GM12878 (cell line): Measurements from ENCODE around the gene CTSD. TPM values are rescaled to one million over a fixed set of nuclear protein-coding genes. Genes with fewer than 3 reads are reported as not detected.
A peak's percentile ranks its signal among the peaks of the same experiment; 100 is the strongest.

Experiments used
- CBX5 ChIP-seq: sonication (generic); IDR thresholded peaks from 2 replicates; pipeline ENCODE4 v1.6.1; 2016; ENCODE audit warnings: low read depth, moderate library complexity, mild to moderate bottlenecking, inconsistent platforms
- CREM ChIP-seq: IDR thresholded peaks from 2 replicates; pipeline ENCODE4 v1.6.1; 2014; ENCODE audit warnings: antibody characterized with exemption, low read depth
- JUND ChIP-seq: IDR thresholded peaks from 2 replicates; pipeline ENCODE4 v1.6.1; 2012; ENCODE audit warnings: low read depth, mild to moderate bottlenecking, low read length, improper control_type of control experiment, moderate library complexity
- LARP7 ChIP-seq: fragments of 450-650 bp; IDR thresholded peaks from 2 replicates; pipeline ENCODE4 v1.6.1; 2017; ENCODE audit warnings: mild to moderate bottlenecking
- NRF1 ChIP-seq: conservative IDR thresholded peaks from 2 replicates; pipeline ENCODE4 v1.6.1; 2011; ENCODE audit warnings: mild to moderate bottlenecking, low read depth, low read length, improper control_type of control experiment
- POLR2AphosphoS5 ChIP-seq: IDR thresholded peaks from 2 replicates; pipeline ENCODE4 v1.6.1; 2011; ENCODE audit warnings: mild to moderate bottlenecking, low read length, inconsistent platforms
- RFX5 ChIP-seq: IDR thresholded peaks from 2 replicates; pipeline ENCODE4 v1.6.1; 2011; ENCODE audit warnings: low read depth, low read length, improper control_type of control experiment
- SMARCA5 ChIP-seq: fragments of 450-650 bp; IDR thresholded peaks from 2 replicates; pipeline ENCODE4 v1.6.1; 2017; ENCODE audit warnings: mild to moderate bottlenecking
- YBX1 ChIP-seq: fragments of 450-650 bp; IDR thresholded peaks from 2 replicates; pipeline ENCODE4 v1.6.1; 2016; ENCODE audit warnings: antibody characterized with exemption
- polyA plus RNA-seq, 11 experiments: library from polyadenylated mRNA; depleted of rRNA in 4 of 11; unstranded in 6 of 11; stranded (reverse) in 5 of 11; fragments of >200 nt; fragmentation: Nextera tagmentation in 4 of 11; fragmentation: Illumina TruSeq in 1 of 11; extraction: Ambion mirVana in 4 of 11; extraction: Trizol in 1 of 11; gene quantifications; 1 replicate in 1 of 11; 2 replicates in 10 of 11; pipeline versions ENCODE4 v1.2.1 to v1.2.3, GENCODE V29; 2011 to 2016; ENCODE audit warnings: inconsistent platforms in 2 of 11, missing spikeins in 2 of 11, low read depth in 1 of 11
- total RNA-seq, 4 experiments: library from RNA; depleted of rRNA in 3 of 4; stranded (reverse); fragments of >200 nt in 3 of 4; fragmentation: Illumina TruSeq in 1 of 4; extraction: Trizol in 1 of 4; gene quantifications; 2 replicates each; pipeline versions ENCODE4 v1.2.1 to v1.2.3, GENCODE V29; 2013 to 2021
- TF ChIP-seq, protein P1 (sequence below): fragments of 450-650 bp; conservative IDR thresholded peaks from 2 replicates; pipeline ENCODE4 v1.6.1; 2017; ENCODE audit warnings: mild to moderate bottlenecking, moderate library complexity
- TF ChIP-seq, protein P2 (sequence below): fragments of 450-650 bp; IDR thresholded peaks from 2 replicates; pipeline ENCODE4 v1.6.1; 2017; ENCODE audit warnings: mild to moderate bottlenecking, moderate library complexity
- TF ChIP-seq, protein P3 (sequence below): fragments of 450-650 bp; IDR thresholded peaks from 2 replicates; pipeline ENCODE4 v1.6.1; 2017; ENCODE audit warnings: low read depth, mild to moderate bottlenecking, moderate library complexity
- TF ChIP-seq, protein P4 (sequence below): IDR thresholded peaks from 2 replicates; pipeline ENCODE4 v1.6.1; 2012; ENCODE audit warnings: low read depth, low read length, improper control_type of control experiment
- TF ChIP-seq, protein P5 (sequence below): IDR thresholded peaks from 2 replicates; pipeline ENCODE4 v1.6.1; 2012; ENCODE audit warnings: low read depth, low read length, improper control_type of control experiment
- TF ChIP-seq, protein P6 (sequence below): IDR thresholded peaks from 2 replicates; pipeline ENCODE4 v1.6.1; 2011; ENCODE audit warnings: borderline replicate concordance, low read depth, mild to moderate bottlenecking, moderate library complexity, mixed read lengths, low read length; ENCODE audit not compliant: insufficient read depth; ENCODE audit errors: extremely low read length
- TF ChIP-seq, protein P7 (sequence below): fragments of 450-650 bp; IDR thresholded peaks from 2 replicates; pipeline ENCODE4 v1.6.1; 2017; ENCODE audit warnings: mild to moderate bottlenecking, low read depth, inconsistent platforms; ENCODE audit not compliant: poor library complexity, severe bottlenecking

The CTSD gene
- total and polyA plus RNA-seq, 10 of the 15 experiments (the other 5 are each of a cell fraction or from before 2014, with no cell fraction given): 0.42 to 54.6 (median 25.0) TPM

DNA sequence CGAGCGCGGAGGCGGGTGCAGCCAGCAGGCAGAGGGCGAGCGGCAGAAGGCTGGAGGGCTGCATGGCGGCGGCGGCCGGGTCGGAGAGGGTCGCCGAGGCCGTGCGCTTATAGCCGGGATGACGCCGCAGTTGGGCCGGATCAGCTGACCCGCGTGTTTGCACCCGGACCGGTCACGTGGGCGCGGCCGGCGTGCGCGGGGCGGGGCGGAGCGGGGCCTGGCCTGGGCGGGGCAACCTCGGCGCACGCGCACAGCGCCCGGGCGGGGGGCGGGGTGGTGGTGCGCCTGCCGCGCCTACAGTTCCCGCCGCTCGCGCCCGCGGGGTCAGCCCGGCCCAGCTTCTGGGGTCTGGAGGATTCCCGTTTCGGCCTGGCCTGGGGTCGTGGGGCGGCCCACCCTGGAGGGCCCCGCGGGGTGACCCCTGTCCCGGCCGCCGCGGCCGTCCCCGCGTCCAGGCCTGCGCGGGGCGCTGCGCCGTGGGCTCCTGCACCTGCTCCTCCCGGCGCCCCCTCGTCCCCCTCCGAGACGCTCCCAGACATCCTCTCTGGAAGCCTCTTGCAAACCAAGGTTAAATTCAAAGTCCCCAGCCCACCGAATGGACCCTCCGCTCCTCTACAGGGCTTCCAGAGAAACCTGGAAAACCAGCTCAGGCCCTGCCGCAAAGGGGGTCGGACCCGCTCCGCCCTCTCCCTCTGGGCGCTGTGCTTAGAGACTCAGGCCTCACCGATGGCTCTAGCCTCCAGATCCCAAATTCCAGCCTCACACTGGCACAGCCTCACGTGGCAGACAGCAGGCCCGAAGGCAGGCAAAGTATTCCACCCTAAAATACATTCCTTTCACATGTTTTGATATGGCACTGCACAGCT lies at the start of gene CTSD (continued):
- TF ChIP-seq, protein P1, sequence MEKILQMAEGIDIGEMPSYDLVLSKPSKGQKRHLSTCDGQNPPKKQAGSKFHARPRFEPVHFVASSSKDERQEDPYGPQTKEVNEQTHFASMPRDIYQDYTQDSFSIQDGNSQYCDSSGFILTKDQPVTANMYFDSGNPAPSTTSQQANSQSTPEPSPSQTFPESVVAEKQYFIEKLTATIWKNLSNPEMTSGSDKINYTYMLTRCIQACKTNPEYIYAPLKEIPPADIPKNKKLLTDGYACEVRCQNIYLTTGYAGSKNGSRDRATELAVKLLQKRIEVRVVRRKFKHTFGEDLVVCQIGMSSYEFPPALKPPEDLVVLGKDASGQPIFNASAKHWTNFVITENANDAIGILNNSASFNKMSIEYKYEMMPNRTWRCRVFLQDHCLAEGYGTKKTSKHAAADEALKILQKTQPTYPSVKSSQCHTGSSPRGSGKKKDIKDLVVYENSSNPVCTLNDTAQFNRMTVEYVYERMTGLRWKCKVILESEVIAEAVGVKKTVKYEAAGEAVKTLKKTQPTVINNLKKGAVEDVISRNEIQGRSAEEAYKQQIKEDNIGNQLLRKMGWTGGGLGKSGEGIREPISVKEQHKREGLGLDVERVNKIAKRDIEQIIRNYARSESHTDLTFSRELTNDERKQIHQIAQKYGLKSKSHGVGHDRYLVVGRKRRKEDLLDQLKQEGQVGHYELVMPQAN: peak; percentile 88
- TF ChIP-seq, protein P2, sequence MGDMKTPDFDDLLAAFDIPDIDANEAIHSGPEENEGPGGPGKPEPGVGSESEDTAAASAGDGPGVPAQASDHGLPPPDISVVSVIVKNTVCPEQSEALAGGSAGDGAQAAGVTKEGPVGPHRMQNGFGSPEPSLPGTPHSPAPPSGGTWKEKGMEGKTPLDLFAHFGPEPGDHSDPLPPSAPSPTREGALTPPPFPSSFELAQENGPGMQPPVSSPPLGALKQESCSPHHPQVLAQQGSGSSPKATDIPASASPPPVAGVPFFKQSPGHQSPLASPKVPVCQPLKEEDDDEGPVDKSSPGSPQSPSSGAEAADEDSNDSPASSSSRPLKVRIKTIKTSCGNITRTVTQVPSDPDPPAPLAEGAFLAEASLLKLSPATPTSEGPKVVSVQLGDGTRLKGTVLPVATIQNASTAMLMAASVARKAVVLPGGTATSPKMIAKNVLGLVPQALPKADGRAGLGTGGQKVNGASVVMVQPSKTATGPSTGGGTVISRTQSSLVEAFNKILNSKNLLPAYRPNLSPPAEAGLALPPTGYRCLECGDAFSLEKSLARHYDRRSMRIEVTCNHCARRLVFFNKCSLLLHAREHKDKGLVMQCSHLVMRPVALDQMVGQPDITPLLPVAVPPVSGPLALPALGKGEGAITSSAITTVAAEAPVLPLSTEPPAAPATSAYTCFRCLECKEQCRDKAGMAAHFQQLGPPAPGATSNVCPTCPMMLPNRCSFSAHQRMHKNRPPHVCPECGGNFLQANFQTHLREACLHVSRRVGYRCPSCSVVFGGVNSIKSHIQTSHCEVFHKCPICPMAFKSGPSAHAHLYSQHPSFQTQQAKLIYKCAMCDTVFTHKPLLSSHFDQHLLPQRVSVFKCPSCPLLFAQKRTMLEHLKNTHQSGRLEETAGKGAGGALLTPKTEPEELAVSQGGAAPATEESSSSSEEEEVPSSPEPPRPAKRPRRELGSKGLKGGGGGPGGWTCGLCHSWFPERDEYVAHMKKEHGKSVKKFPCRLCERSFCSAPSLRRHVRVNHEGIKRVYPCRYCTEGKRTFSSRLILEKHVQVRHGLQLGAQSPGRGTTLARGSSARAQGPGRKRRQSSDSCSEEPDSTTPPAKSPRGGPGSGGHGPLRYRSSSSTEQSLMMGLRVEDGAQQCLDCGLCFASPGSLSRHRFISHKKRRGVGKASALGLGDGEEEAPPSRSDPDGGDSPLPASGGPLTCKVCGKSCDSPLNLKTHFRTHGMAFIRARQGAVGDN: peak; percentile 39
- TF ChIP-seq, protein P3, sequence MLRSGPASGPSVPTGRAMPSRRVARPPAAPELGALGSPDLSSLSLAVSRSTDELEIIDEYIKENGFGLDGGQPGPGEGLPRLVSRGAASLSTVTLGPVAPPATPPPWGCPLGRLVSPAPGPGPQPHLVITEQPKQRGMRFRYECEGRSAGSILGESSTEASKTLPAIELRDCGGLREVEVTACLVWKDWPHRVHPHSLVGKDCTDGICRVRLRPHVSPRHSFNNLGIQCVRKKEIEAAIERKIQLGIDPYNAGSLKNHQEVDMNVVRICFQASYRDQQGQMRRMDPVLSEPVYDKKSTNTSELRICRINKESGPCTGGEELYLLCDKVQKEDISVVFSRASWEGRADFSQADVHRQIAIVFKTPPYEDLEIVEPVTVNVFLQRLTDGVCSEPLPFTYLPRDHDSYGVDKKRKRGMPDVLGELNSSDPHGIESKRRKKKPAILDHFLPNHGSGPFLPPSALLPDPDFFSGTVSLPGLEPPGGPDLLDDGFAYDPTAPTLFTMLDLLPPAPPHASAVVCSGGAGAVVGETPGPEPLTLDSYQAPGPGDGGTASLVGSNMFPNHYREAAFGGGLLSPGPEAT: no peak
- TF ChIP-seq LARP7 (peak; percentile 69), RFX5 (no peak), SMARCA5 (peak; percentile 85), CREM (peak; percentile 45; the same call in 1 of the 2 replicates), YBX1 (no peak), CBX5 (no peak), NRF1 (peak; percentile 47; the same call in 1 of the 2 replicates), POLR2AphosphoS5 (no peak; the same call in 1 of the 2 replicates), JUND (no peak)
- TF ChIP-seq, protein P4, sequence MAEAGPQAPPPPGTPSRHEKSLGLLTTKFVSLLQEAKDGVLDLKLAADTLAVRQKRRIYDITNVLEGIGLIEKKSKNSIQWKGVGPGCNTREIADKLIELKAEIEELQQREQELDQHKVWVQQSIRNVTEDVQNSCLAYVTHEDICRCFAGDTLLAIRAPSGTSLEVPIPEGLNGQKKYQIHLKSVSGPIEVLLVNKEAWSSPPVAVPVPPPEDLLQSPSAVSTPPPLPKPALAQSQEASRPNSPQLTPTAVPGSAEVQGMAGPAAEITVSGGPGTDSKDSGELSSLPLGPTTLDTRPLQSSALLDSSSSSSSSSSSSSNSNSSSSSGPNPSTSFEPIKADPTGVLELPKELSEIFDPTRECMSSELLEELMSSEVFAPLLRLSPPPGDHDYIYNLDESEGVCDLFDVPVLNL: no peak
- TF ChIP-seq, protein P5, sequence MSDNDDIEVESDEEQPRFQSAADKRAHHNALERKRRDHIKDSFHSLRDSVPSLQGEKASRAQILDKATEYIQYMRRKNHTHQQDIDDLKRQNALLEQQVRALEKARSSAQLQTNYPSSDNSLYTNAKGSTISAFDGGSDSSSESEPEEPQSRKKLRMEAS: peak; percentile 91
- TF ChIP-seq, protein P6, sequence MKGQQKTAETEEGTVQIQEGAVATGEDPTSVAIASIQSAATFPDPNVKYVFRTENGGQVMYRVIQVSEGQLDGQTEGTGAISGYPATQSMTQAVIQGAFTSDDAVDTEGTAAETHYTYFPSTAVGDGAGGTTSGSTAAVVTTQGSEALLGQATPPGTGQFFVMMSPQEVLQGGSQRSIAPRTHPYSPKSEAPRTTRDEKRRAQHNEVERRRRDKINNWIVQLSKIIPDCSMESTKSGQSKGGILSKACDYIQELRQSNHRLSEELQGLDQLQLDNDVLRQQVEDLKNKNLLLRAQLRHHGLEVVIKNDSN: peak; percentile 97
- TF ChIP-seq, protein P7, sequence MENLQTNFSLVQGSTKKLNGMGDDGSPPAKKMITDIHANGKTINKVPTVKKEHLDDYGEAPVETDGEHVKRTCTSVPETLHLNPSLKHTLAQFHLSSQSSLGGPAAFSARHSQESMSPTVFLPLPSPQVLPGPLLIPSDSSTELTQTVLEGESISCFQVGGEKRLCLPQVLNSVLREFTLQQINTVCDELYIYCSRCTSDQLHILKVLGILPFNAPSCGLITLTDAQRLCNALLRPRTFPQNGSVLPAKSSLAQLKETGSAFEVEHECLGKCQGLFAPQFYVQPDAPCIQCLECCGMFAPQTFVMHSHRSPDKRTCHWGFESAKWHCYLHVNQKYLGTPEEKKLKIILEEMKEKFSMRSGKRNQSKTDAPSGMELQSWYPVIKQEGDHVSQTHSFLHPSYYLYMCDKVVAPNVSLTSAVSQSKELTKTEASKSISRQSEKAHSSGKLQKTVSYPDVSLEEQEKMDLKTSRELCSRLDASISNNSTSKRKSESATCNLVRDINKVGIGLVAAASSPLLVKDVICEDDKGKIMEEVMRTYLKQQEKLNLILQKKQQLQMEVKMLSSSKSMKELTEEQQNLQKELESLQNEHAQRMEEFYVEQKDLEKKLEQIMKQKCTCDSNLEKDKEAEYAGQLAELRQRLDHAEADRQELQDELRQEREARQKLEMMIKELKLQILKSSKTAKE: no peak
